ENCODE measurements around the gene FIGNL2. TPM values are rescaled to one million over a fixed set of nuclear protein-coding genes. Genes with fewer than 3 reads are reported as not detected.

Gene FIGNL2
- total RNA-seq, 2 donors from 2014 or later: 0.33 to 0.52 TPM

- no peaks in the 10 kb centered on the region for H3K9me3 ChIP-seq
- WGBS, 2 donors: 78 to 81% methylated on average over 3 to 4 of the region's 4 CpGs
- peaks cover 5% of the 10 kb centered on the region for H3K4me1 ChIP-seq
- no peak for TF ChIP-seq POLR2A (IDR thresholded peaks at IDR 0.05)
- TF ChIP-seq, protein P1, sequence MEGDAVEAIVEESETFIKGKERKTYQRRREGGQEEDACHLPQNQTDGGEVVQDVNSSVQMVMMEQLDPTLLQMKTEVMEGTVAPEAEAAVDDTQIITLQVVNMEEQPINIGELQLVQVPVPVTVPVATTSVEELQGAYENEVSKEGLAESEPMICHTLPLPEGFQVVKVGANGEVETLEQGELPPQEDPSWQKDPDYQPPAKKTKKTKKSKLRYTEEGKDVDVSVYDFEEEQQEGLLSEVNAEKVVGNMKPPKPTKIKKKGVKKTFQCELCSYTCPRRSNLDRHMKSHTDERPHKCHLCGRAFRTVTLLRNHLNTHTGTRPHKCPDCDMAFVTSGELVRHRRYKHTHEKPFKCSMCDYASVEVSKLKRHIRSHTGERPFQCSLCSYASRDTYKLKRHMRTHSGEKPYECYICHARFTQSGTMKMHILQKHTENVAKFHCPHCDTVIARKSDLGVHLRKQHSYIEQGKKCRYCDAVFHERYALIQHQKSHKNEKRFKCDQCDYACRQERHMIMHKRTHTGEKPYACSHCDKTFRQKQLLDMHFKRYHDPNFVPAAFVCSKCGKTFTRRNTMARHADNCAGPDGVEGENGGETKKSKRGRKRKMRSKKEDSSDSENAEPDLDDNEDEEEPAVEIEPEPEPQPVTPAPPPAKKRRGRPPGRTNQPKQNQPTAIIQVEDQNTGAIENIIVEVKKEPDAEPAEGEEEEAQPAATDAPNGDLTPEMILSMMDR (IDR thresholded peaks at IDR 0.05): no peak
- ATAC-seq (no peak), DNase-seq (no peak)
- H3K27ac ChIP-seq: no peak overlapping the region
- no peak overlapping the region for H3K4me3 ChIP-seq
- intact Hi-C loops (cut with DNase I): loop anchor here (10.0 kb wide), 1 partner anchor 402 kb away; the partner anchor contains the start of gene SLC4A8
- no peaks in the 10 kb centered on the region for H3K36me3 ChIP-seq (replicated peaks in 1 of 2; ENCODE audit: insufficient read depth in 1 of 2, low read depth in 2 of 2)
- H3K27me3 ChIP-seq: peaks cover 0 to 3% of the 10 kb centered on the region in 2 donors
These were observed 21.6 kb downstream of the FIGNL2 start for GRCh38 chr12:51826881-51827280.

- Histone ChIP-seq H3K9me3 (no peaks in the 10 kb centered on the region), H3K4me1 (peaks cover 17% of the 10 kb centered on the region), H3K4me3 (no peak overlapping the region), H3K36me3 (replicated peaks in 1 of 2; ENCODE audit: insufficient read depth in 1 of 2, low read depth in 2 of 2) (no peaks in the 10 kb centered on the region), H3K27me3 (no peaks in the 10 kb centered on the region), H3K27ac (no peak overlapping the region)
- no peak for ATAC-seq
- TF ChIP-seq, protein P1 (IDR thresholded peaks at IDR 0.05): no peak
- no peak for TF ChIP-seq POLR2A (IDR thresholded peaks at IDR 0.05)
- DNase-seq: no peak
- WGBS, 2 donors: 82 to 83% methylated on average over 5 of the region's 5 CpGs
- intact Hi-C loops (cut with DNase I): loop anchor here (10.0 kb wide), 1 partner anchor 400 kb away; the partner anchor contains the start of gene SLC4A8
These were observed 23.3 kb downstream of the FIGNL2 start for GRCh38 chr12:51825216-51825615.

GRCh38 chr12:51823875-51824565 lies 24.5 kb downstream of the FIGNL2 start:
- no peak overlapping the region for H3K4me3 ChIP-seq
- ATAC-seq (peak; percentile 60), DNase-seq (peak; percentile 59 to 76 (median 74))
- intact Hi-C loops (cut with DNase I): loop anchor here (10.0 kb wide), 1 partner anchor 399 kb away; the partner anchor contains the start of gene SLC4A8
- no peaks in the 10 kb centered on the region for H3K27me3 ChIP-seq
- H3K9me3 ChIP-seq: no peaks in the 10 kb centered on the region
- peaks cover 24% of the 10 kb centered on the region for H3K4me1 ChIP-seq
- no peak overlapping the region for H3K27ac ChIP-seq
- no peak for TF ChIP-seq POLR2A (IDR thresholded peaks at IDR 0.05)
- TF ChIP-seq, protein P1 (IDR thresholded peaks at IDR 0.05): peak; percentile 44 to 81 (median 73)
- WGBS, 2 donors: 9 to 13% methylated on average over 6 of the region's 6 CpGs
- H3K36me3 ChIP-seq (replicated peaks in 1 of 2; ENCODE audit: insufficient read depth in 1 of 2, low read depth in 2 of 2): no peaks in the 10 kb centered on the region

DNA sequence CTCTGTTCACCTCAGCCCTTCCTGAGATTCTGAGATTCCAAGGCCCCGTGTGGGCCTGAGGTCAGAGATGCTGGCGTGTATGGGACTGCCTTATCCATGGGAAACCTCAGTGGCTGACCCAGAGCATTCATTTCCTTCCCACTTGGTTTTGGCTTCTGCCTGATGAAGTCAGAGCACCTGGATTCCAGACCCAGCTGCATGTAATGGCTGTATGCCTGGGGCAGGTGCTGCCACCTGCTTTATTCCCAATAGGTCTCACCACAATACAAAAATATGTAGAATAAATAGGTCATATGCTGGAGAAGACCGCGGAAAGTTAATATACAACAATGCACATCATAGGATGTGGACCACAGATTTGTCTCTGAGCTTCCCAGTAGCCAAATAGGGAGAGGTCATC lies 25.6 kb downstream of the FIGNL2 start:
- no peaks in the 10 kb centered on the region for H3K9me3 ChIP-seq
- no peaks in the 10 kb centered on the region for H3K27me3 ChIP-seq
- no peaks in the 10 kb centered on the region for H3K36me3 ChIP-seq (replicated peaks in 1 of 2; ENCODE audit: insufficient read depth in 1 of 2, low read depth in 2 of 2)
- TF ChIP-seq, protein P1 (IDR thresholded peaks at IDR 0.05): no peak
- no peak for TF ChIP-seq POLR2A (IDR thresholded peaks at IDR 0.05)
- DNase-seq: peak in 3 of 4 donors; percentile 54 to 67 (median 57)
- H3K27ac ChIP-seq: no peak overlapping the region
- peaks cover 24% of the 10 kb centered on the region for H3K4me1 ChIP-seq
- no peak for ATAC-seq
- intact Hi-C loops (cut with DNase I): loop anchor here (10.0 kb wide), 1 partner anchor 398 kb away; the partner anchor contains the start of gene SLC4A8
- WGBS, 2 donors: 39 to 55% methylated on average over 4 of the region's 4 CpGs
- H3K4me3 ChIP-seq: no peak overlapping the region

All from body of pancreas (tissue), 4 donors.